Putamen (tissue), 1 donor: Measurements from ENCODE around the gene PLK4.
A peak's percentile ranks its signal among the peaks of the same experiment; 100 is the strongest.
"Not testable (repeated sequence)": the region's sequence is repeated elsewhere in the genome, so short reads cannot be mapped to it uniquely, and the experiment has no call there.

Experiments
- DNase-seq: peaks from one replicate; pipeline ENCODE4 v3.0.0-alpha.2; 2016; ENCODE audit warnings: low spot score

The PLK4 gene

GRCh38 chr4:127880763-127881562 lies at the start of gene PLK4:
Gene PLK4 (plus strand): TSS chr4:127880893. CDS start chr4:127881135, 242 bp downstream.
- DNase-seq, result peak; percentile 92

GRCh38 chr4:127832585-127832984 lies 48.1 kb upstream of the PLK4 start:
- DNase-seq, result no peak

- no peak for DNase-seq
Measured at GRCh38 chr4:127843704-127844600, 36.7 kb upstream of the PLK4 start.

- peak; percentile 8 for DNase-seq
Measured at GRCh38 chr4:127844601-127845116, 36.0 kb upstream of the PLK4 start.

GRCh38 chr4:127846061-127846460 lies 34.6 kb upstream of the PLK4 start:
- DNase-seq, result no peak

GRCh38 chr4:127846765-127847164 lies 33.9 kb upstream of the PLK4 start:
- no peak for DNase-seq

GRCh38 chr4:127849505-127850234 lies 31.0 kb upstream of the PLK4 start:
- no peak for DNase-seq

- no peak for DNase-seq
Measured at GRCh38 chr4:127852661-127853060, 28.0 kb upstream of the PLK4 start.

GRCh38 chr4:127856196-127856812 lies 24.4 kb upstream of the PLK4 start:
- no peak for DNase-seq

- DNase-seq, result no peak
Measured at GRCh38 chr4:127856813-127857447, 23.8 kb upstream of the PLK4 start.

GRCh38 chr4:127857641-127858040 lies 23.1 kb upstream of the PLK4 start:
- no peak for DNase-seq

GRCh38 chr4:127868196-127868595 lies 12.5 kb upstream of the PLK4 start:
- DNase-seq, result no peak

GRCh38 chr4:127870281-127870680 lies 10.4 kb upstream of the PLK4 start:
- no peak for DNase-seq

- no peak for DNase-seq
Measured at GRCh38 chr4:127870688-127871087, 10.0 kb upstream of the PLK4 start.

GRCh38 chr4:127875791-127876190 lies 4.9 kb upstream of the PLK4 start:
- DNase-seq, result no peak

- no peak for DNase-seq
Measured at GRCh38 chr4:127881563-127881864, 821 bp downstream of the PLK4 start.

GRCh38 chr4:127888559-127888958 lies 7.9 kb downstream of the PLK4 start:
- no peak for DNase-seq

- no peak for DNase-seq
Measured at GRCh38 chr4:127889903-127890302, 9.2 kb downstream of the PLK4 start.

GRCh38 chr4:127896069-127896468 lies 15.4 kb downstream of the PLK4 start:
- no peak for DNase-seq

- no peak for DNase-seq
Measured at GRCh38 chr4:127896528-127896927, 15.8 kb downstream of the PLK4 start.

- not testable (repeated sequence) for DNase-seq
Measured at GRCh38 chr4:127899682-127900081, 19.0 kb downstream of the PLK4 start.
